H9 (cell line): ENCODE measurements around the gene LRRC17. TPM values are rescaled to one million over a fixed set of nuclear protein-coding genes. Genes with fewer than 3 reads are reported as not detected.

Experiments used
- DNase-seq: peaks from one replicate; pipeline ENCODE4 v3.0.0-alpha.2; 2017
- H2AFZ ChIP-seq: one replicate; pipeline ENCODE4 v1.6.1; 2013; ENCODE audit warnings: mild to moderate bottlenecking, low read length, control low read depth, moderate library complexity
- H2AK5ac ChIP-seq: 2 replicates; pipeline ENCODE4 v1.6.1; 2013; ENCODE audit warnings: low read length, control low read depth, mixed read lengths; ENCODE audit not compliant: insufficient read length
- H2BK120ac ChIP-seq: one replicate; pipeline ENCODE4 v1.6.1; 2013; ENCODE audit warnings: low read depth, mild to moderate bottlenecking, low read length, control low read depth, inconsistent platforms; ENCODE audit not compliant: poor library complexity, severe bottlenecking
- H2BK12ac ChIP-seq: 2 replicates; pipeline ENCODE4 v1.6.1; 2013; ENCODE audit warnings: low read length, control low read depth, mixed read lengths, low read depth; ENCODE audit not compliant: insufficient read length
- H2BK15ac ChIP-seq: 2 replicates; pipeline ENCODE4 v1.6.1; 2013; ENCODE audit warnings: low read depth, low read length, control low read depth
- H2BK20ac ChIP-seq: one replicate; pipeline ENCODE4 v1.6.1; 2013; ENCODE audit warnings: low read depth, mild to moderate bottlenecking, low read length, control low read depth, inconsistent platforms; ENCODE audit not compliant: poor library complexity, severe bottlenecking
- H2BK5ac ChIP-seq: 2 replicates; pipeline ENCODE4 v1.6.1; 2013; ENCODE audit warnings: low read length, control low read depth, mixed read lengths; ENCODE audit not compliant: insufficient read length
- H3K14ac ChIP-seq: 2 replicates; pipeline ENCODE4 v1.6.1; 2013; ENCODE audit warnings: low read length, control low read depth; ENCODE audit not compliant: insufficient read depth
- H3K18ac ChIP-seq: 2 replicates; pipeline ENCODE4 v1.6.1; 2013; ENCODE audit warnings: low read depth, mild to moderate bottlenecking, mixed read lengths, low read length, control low read depth; ENCODE audit not compliant: insufficient read length
- H3K23ac ChIP-seq: 2 replicates; pipeline ENCODE4 v1.6.1; 2013; ENCODE audit warnings: low read length, control low read depth, mixed read lengths, low read depth; ENCODE audit not compliant: insufficient read length
- H3K23me2 ChIP-seq: 2 replicates; pipeline ENCODE4 v1.6.1; 2013; ENCODE audit warnings: low read depth, mild to moderate bottlenecking, mixed read lengths, low read length, control low read depth; ENCODE audit not compliant: insufficient read length, poor library complexity, severe bottlenecking
- H3K27ac ChIP-seq: 2 replicates; pipeline ENCODE4 v1.5.1; 2013; ENCODE audit warnings: low read length, control low read depth, mixed read lengths, low read depth; ENCODE audit not compliant: insufficient read length
- H3K27me3 ChIP-seq: 2 replicates; pipeline ENCODE4 v1.6.1; 2013; ENCODE audit warnings: low read length, control low read depth, inconsistent platforms; ENCODE audit not compliant: insufficient read depth
- H3K4ac ChIP-seq: 2 replicates; pipeline ENCODE4 v1.6.1; 2013; ENCODE audit warnings: low read depth, mild to moderate bottlenecking, control low read depth, inconsistent platforms, low read length, moderate library complexity
- H3K4me1 ChIP-seq: 2 replicates; pipeline ENCODE4 v1.6.1; 2013; ENCODE audit warnings: low read length, control low read depth, inconsistent platforms; ENCODE audit not compliant: insufficient read depth
- H3K4me2 ChIP-seq: 2 replicates; pipeline ENCODE4 v1.6.1; 2013; ENCODE audit warnings: low read length, control low read depth, mixed read lengths; ENCODE audit not compliant: insufficient read length, insufficient read depth
- H3K56ac ChIP-seq: 2 replicates; pipeline ENCODE4 v1.6.1; 2013; ENCODE audit warnings: low read depth, mild to moderate bottlenecking, mixed read lengths, low read length, control low read depth; ENCODE audit not compliant: insufficient read length
- H3K79me1 ChIP-seq: 2 replicates; pipeline ENCODE4 v1.6.1; 2013; ENCODE audit warnings: low read depth, mild to moderate bottlenecking, moderate library complexity, low read length, control low read depth, inconsistent platforms; ENCODE audit not compliant: insufficient read depth, poor library complexity, severe bottlenecking
- H3K79me2 ChIP-seq: 2 replicates; pipeline ENCODE4 v1.6.1; 2013; ENCODE audit warnings: low read length, control low read depth, inconsistent platforms; ENCODE audit not compliant: insufficient read depth
- H3K9ac ChIP-seq: 2 replicates; pipeline ENCODE4 v1.6.1; 2013; ENCODE audit warnings: low read length, control low read depth, mixed read lengths; ENCODE audit not compliant: insufficient read length; ENCODE audit errors: extremely low read depth
- H3K9me3 ChIP-seq: one replicate; pipeline ENCODE4 v1.6.1; 2013; ENCODE audit warnings: low read depth, low read length, inconsistent platforms; ENCODE audit not compliant: control insufficient read depth
- H3T11ph ChIP-seq: one replicate; pipeline ENCODE4 v1.6.1; 2013; ENCODE audit warnings: mild to moderate bottlenecking, low read length, control low read depth, inconsistent platforms
- H4K20me1 ChIP-seq: one replicate; pipeline ENCODE4 v1.6.1; 2013; ENCODE audit not compliant: control insufficient read depth, insufficient read length, insufficient read depth
- H4K5ac ChIP-seq: 2 replicates; pipeline ENCODE4 v1.6.1; 2013; ENCODE audit warnings: low read depth, mild to moderate bottlenecking, mixed read lengths, low read length, control low read depth; ENCODE audit not compliant: insufficient read length
- H4K8ac ChIP-seq: replicated peaks from 2 replicates; pipeline ENCODE4 v1.6.1; 2013; ENCODE audit warnings: low read length, control low read depth, mixed read lengths, low read depth; ENCODE audit not compliant: insufficient read length
- H4K91ac ChIP-seq: 2 replicates; pipeline ENCODE4 v1.6.1; 2013; ENCODE audit warnings: low read depth, mild to moderate bottlenecking, moderate library complexity, mixed read lengths, low read length, control low read depth; ENCODE audit not compliant: insufficient read length
- H3K27ac Mint-ChIP-seq, 3 experiments: 2 replicates in 2 of 3; 3 replicates in 1 of 3; pipeline ENCODE4 v1.8.0; 2020 to 2021; ENCODE audit warnings: mixed read lengths in 3 of 3, mild to moderate bottlenecking in 1 of 3, moderate library complexity in 1 of 3
- H3K27me3 Mint-ChIP-seq: 2 replicates; pipeline ENCODE4 v1.8.0; 2021; ENCODE audit warnings: low read depth, mild to moderate bottlenecking, moderate library complexity, mixed read lengths
- H3K36me3 Mint-ChIP-seq, 3 experiments: 2 replicates in 2 of 3; 3 replicates in 1 of 3; pipeline ENCODE4 v1.8.0; 2020 to 2021; ENCODE audit warnings: low read depth in 3 of 3, mixed read lengths in 3 of 3; ENCODE audit not compliant: insufficient read depth in 1 of 3
- H3K4me1 Mint-ChIP-seq, 2 experiments: 2 replicates each; pipeline ENCODE4 v1.8.0; 2020; ENCODE audit warnings: mixed read lengths in 2 of 2
- H3K4me3 Mint-ChIP-seq, 2 experiments: 2 replicates in 1 of 2; 3 replicates in 1 of 2; pipeline ENCODE4 v1.8.0; 2020 to 2021; ENCODE audit warnings: mild to moderate bottlenecking in 2 of 2, mixed read lengths in 2 of 2, moderate library complexity in 1 of 2
- H3K9me3 Mint-ChIP-seq, 2 experiments: 2 replicates in 1 of 2; 3 replicates in 1 of 2; pipeline ENCODE4 v1.8.0; 2020; ENCODE audit warnings: mild to moderate bottlenecking in 2 of 2, mixed read lengths in 2 of 2, moderate library complexity in 1 of 2
- WGBS: extraction: QIAGEN DNeasy Blood & Tissue Kit; methylation state at CpG from one replicate; pipeline ENCODE4 v1.1.7; 2013; ENCODE audit warnings: missing lambda C conversion rate, low lambda C conversion rate, mixed read lengths; ENCODE audit not compliant: insufficient read length; ENCODE audit errors: extremely low coverage; 5-methylcytosine and 5-hydroxymethylcytosine counted together
- total RNA-seq: library from RNA; stranded (reverse); gene quantifications from 2 replicates; pipeline ENCODE4 v1.2.1, GENCODE V29; 2021
- TF ChIP-seq, protein P1 (sequence below): fragments of 200-600 bp; sonication (generic); conservative IDR thresholded peaks from 3 replicates; pipeline ENCODE4 v1.8.0; 2021; ENCODE audit warnings: antibody characterized with exemption, mild to moderate bottlenecking

Gene LRRC17
- total RNA-seq, 1 experiment from 2014 or later = 2.0 TPM

DNA sequence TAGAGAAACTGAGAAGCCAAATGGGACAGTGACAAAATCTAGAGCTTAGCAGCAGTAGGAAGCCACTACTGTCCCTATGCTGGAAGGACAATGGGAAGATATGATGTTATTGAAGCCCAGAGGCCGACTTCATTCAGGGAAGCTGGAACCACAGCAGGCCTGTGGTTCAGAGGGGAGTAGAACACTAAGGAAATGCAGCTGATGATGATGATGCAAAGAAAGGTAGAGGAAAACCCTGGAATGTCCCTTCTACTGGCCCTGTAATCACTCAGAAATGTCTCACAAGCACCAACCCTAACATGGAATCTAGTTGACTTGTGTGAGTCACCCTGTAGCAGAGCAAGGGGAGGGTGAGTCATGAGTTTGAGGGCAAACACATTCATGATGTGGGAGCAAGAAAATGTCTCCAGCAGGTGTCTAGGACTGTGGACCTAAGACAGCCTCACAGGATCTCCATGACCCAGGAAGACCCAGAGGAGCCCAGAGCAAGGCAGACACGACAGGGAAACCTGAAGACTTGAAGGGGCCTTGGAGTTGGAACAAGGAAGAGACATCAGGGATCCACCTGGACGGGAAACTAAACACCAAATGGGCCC is 37.0 kb upstream of the LRRC17 start:
- no peaks in the 10 kb centered on the region for H4K20me1 ChIP-seq
- Mint-ChIP-seq H3K27ac (no peak overlapping the region), H3K9me3 (no peaks in the 10 kb centered on the region), H3K27me3 (no peaks in the 10 kb centered on the region), H3K4me3 (no peak overlapping the region), H3K36me3 (no peaks in the 10 kb centered on the region), H3K4me1 (no peaks in the 10 kb centered on the region)
- no peak overlapping the region for H3K27ac ChIP-seq
- no peaks in the 10 kb centered on the region for H3K27me3 ChIP-seq
- TF ChIP-seq, protein P1, sequence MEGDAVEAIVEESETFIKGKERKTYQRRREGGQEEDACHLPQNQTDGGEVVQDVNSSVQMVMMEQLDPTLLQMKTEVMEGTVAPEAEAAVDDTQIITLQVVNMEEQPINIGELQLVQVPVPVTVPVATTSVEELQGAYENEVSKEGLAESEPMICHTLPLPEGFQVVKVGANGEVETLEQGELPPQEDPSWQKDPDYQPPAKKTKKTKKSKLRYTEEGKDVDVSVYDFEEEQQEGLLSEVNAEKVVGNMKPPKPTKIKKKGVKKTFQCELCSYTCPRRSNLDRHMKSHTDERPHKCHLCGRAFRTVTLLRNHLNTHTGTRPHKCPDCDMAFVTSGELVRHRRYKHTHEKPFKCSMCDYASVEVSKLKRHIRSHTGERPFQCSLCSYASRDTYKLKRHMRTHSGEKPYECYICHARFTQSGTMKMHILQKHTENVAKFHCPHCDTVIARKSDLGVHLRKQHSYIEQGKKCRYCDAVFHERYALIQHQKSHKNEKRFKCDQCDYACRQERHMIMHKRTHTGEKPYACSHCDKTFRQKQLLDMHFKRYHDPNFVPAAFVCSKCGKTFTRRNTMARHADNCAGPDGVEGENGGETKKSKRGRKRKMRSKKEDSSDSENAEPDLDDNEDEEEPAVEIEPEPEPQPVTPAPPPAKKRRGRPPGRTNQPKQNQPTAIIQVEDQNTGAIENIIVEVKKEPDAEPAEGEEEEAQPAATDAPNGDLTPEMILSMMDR = no peak
- no peak overlapping the region for H3K18ac ChIP-seq
- H3K9ac ChIP-seq = no peak overlapping the region
- H3K23me2 ChIP-seq = no peaks in the 10 kb centered on the region
- H3K9me3 ChIP-seq = no peaks in the 10 kb centered on the region
- no peak overlapping the region for H2BK12ac ChIP-seq
- H4K91ac ChIP-seq = no peak overlapping the region
- no peak overlapping the region for H4K5ac ChIP-seq
- H3K56ac ChIP-seq = no peak overlapping the region
- no peak for DNase-seq
- no peak overlapping the region for H4K8ac ChIP-seq
- H3T11ph ChIP-seq = no peak overlapping the region
- no peak overlapping the region for H2BK20ac ChIP-seq
- no peak overlapping the region for H2BK120ac ChIP-seq
- no peak overlapping the region for H3K14ac ChIP-seq
- H3K4ac ChIP-seq = no peak overlapping the region
- H3K79me2 ChIP-seq = no peaks in the 10 kb centered on the region
- H2AK5ac ChIP-seq = no peak overlapping the region
- no peak overlapping the region for H2AFZ ChIP-seq
- no peak overlapping the region for H3K4me2 ChIP-seq
- no peaks in the 10 kb centered on the region for H3K4me1 ChIP-seq
- no peak overlapping the region for H3K23ac ChIP-seq
- WGBS = no CpG with 5 or more reads among the region's 3 CpGs
- H3K79me1 ChIP-seq = no peaks in the 10 kb centered on the region
- no peak overlapping the region for H2BK15ac ChIP-seq
- no peak overlapping the region for H2BK5ac ChIP-seq
